ENCODE measurements around the gene GAN.
"Not testable (repeated sequence)": the region's sequence is repeated elsewhere in the genome, so short reads cannot be mapped to it uniquely, and the experiment has no call there.

Gene GAN

DNA sequence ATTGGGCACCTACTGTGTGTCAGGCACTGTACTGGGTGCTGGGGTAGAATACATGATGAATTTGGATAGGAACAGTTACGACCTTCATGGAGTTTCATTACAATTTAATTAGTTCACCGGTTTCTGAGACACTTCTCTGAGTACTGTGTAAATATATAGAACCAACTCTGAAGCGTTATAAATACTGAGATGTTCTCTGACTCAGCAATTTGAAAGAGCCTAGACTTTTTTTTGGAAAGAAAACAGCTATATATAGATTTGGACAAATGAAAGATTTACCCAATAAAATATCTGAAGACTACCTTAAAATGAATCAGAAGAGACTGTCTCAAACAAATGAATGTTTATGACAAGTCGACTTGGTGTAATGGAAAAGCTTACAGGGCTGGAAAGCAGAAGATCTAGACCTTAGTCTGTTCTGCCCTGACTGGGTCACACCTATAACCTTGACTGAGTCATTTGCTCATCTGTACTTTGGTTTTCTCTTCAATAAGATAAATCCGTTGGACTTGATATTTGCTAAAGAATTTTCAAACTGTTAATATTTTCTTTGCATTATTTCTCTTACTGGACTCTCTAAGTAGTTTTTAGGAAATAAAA is 4.6 kb upstream of the GAN start:
- DNase-seq: no peak

- DNase-seq: no peak
These were observed 3.0 kb upstream of the GAN start for GRCh38 chr16:81311762-81312161.

DNA sequence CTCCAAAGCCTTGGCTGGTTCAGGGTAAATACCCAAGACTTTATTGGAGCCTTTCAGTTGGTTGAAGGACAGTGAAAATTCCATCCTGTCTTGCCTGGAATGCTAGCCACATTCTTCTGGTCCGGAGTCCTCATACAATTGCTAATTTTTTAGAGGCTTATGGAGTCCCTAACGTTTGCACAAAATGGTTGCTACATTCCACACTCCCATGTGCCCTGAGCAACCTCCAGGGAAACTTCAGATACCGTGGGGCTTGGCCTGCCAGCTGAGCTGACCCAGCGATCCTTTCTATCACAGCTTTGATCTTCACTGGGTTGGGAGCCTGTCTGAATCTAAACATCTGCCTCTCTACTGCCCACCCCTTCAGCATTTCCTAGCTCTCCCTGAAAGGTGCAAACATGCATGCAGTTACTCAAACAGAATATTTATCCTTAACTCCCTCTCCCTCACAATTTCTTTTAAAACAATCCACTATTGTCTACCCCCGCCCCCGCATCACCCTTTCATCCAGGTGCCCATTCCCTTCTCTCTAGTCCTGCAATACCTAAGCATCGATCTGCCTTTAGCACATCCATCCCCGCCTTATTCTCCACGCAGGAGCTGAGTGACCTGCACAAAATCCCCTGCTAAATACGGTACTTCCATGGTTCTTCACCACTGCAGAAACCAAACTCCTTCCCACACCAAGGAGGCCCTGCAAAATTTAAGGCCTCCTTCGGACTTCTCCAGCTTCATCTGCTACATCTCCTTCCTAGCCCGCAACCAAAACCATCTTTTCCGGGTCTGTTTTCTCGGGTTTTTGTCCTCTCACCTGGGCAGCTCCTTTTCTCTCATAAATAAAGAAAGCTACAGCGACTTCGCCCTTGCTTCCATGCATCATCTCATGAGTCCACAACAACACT is 810 bp upstream of the GAN start:
- no peak for DNase-seq

GRCh38 chr16:81315271-81316175 is 761 bp downstream of the GAN start:
- peak; percentile 2 for DNase-seq

DNA sequence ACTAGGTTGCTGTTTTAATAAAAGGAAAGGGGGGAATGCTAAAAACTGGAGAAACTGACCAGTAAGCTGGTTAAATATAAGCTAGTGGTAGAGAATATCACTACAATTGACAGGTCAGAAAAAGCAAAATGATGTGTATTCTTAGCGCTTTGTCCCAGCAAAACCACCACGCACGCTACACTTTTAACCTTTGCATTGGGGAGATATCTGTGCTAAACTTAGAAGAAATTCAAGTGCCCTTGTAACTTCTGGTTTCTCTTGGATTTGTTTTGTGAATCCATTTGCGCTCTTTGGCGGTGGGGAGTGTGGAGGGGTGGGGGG is 1.4 kb downstream of the GAN start:
- no peak for DNase-seq

GRCh38 chr16:81318711-81319110 is 3.9 kb downstream of the GAN start:
- DNase-seq: no peak

- no peak for DNase-seq
These were observed 4.6 kb downstream of the GAN start for GRCh38 chr16:81319221-81319912.

DNA sequence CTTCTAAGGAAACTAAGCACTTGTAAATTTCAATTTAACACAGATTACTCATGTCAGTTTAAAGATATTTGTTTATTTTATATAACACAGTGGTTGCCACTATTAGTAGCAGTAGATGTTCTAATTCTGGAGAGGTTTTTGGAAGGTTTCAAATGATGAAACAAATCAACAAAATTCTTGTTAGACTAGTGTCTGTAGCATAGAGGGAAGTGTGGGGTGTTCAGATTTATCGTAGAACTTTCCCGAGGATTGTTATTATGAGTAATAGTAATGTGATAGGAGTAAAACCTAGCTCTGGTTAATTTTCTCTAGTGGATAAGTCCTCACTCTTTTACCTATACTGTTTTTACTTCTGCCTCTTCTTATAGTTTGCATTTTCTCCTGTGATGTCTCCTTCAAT is 6.3 kb downstream of the GAN start:
- DNase-seq: no peak

DNA sequence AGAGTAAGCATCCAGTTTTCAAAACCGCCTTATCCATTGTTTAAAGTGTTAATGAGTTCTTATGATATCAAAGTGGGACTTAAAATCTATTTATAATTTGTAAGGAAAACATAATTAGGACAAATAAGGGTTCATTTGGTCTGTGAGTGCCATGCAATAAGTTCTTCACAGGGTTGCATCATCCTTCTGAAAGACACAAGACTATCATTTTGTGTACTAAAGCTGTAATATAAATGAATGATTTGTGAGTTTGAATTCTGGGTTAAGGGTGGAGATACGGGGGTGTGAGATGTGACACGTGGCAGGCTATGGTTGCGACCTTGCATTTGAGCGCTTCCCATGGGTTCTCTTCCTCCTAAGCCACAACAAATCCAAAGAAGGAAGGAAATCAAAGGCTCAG is 6.8 kb downstream of the GAN start:
- no peak for DNase-seq

DNA sequence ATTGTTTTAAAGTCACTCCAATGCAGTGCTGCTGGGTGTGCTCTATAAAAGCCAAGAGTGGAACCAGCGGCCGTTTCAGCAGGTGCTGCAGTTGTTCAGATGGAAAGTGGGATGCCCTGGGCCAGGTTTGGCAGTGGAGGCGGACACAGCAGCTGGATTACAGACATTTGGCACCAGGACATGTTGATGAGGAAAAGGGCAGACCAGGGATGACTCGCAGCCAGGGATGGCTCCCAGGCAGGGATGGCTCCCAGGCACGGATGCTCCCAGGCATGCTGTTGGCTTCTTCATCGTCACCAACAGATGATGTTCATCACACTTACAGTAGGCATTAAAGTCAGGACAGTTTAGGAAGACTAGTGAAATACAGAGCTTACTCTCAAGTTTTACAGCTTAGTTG is 10.0 kb downstream of the GAN start:
- DNase-seq: no peak

- no peak for DNase-seq
These were observed 12.2 kb downstream of the GAN start for GRCh38 chr16:81327011-81327410.

- no peak for DNase-seq
These were observed 12.9 kb downstream of the GAN start for GRCh38 chr16:81327447-81328196.

- no peak for DNase-seq
These were observed 15.2 kb downstream of the GAN start for GRCh38 chr16:81329947-81330346.

DNA sequence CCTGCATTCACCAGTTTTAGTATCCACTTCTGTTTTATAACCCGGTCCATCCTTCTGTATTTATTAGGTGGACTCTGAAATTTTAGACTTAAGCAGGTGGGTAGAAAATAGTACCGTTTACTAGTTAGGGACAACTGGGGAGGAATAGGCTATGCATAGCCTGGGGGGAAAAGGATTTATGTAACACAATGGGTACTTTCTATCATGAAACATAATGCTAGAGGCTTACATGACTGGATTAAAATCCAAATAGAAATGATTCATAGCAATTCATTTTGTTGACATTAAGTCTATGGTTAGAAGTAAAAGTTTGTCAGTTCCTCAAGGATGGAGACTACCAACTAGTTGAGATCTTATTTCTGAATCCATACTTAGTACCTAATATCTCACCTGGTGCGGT is 18.6 kb downstream of the GAN start:
- DNase-seq: no peak

GRCh38 chr16:81335669-81336068 is 20.9 kb downstream of the GAN start:
- no peak for DNase-seq

- DNase-seq: no peak
These were observed 22.3 kb downstream of the GAN start for GRCh38 chr16:81337097-81337496.

GRCh38 chr16:81345172-81345571 is 30.4 kb downstream of the GAN start:
- DNase-seq: not testable (repeated sequence)

DNA sequence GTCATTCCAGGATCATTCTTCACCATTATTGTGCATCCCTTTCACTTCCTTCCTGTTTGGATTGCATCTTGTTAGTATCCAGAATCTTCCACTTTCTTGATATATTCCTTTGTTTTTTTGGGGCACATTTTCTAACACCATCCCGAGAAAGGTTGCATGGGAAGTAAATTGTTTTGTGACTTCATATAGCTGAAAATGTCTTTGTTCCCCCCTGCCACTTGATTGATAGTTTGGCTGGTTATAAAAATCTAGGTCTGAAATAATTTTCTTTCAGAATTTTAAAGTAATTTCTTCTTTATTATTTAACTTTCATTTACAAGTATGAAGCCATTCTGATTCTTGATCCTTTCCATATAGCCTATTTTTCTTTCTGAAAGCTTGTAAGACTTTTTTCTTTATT is 32.7 kb downstream of the GAN start:
- DNase-seq: no peak

DNA sequence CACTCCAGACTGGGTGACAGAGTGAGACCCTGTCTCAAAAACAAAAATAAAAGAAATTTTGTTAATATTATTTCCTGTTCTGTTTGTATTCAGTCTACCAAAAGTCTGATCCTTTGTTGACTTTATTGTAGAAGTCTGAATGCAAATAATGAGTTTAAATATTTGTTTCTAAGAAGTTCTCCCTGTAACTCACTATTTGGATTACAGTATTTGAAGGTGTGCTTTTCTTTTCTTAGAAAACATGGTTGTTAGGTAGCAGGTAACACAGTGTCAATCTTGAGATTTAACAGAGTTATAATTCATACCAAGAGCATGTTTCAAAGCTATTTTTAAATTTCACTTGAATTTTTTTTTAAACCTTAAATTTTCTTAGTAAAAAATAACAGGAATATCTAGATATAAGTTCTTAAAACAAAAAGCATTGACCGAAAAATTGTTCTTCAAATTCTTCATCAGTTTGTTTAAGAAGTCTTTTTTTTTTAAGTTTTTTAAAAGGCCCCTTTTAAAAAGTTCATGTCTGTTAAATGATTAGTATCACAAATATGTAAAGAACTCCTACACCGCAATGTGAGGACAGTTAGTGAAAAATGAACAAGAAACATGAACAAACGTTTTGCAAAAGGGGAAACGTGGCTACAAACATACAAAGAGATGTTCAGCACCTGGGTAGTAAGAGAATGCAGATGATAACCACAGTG is 35.0 kb downstream of the GAN start:
- no peak for DNase-seq

DNA sequence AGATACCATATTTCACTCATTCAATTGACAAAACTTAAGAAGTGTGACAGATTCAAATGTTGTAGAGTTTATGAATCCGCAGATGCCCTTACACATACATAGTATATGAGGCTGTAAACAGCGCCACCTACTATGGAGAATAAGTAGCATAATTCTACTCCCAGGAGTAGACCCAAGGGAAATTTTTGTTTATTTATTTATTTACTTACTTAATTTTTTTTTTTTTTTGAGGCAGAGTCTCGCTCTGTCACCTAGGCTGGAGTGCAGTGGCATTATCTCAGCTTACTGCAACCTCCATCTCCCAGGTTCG is 35.5 kb downstream of the GAN start:
- DNase-seq: no peak

DNA sequence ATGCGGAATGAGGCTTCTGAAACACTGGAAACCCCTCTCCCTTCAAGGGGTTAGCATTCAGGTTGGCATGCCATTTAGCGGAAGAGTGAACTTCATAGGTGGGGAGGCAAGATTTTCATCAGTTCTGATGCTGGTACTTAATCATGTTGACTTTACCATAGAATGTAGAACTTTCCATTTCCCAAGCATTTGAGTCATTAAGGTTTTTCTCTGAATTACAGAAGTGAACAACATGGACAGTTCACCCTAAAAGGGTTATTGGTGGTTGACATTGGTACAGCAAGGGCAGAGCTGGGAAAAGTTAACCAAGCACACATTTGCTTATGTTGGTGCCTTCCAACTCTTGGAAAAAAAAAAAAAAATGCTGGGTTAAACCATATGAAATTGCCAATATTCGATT is 39.1 kb downstream of the GAN start:
- DNase-seq: no peak

DNA sequence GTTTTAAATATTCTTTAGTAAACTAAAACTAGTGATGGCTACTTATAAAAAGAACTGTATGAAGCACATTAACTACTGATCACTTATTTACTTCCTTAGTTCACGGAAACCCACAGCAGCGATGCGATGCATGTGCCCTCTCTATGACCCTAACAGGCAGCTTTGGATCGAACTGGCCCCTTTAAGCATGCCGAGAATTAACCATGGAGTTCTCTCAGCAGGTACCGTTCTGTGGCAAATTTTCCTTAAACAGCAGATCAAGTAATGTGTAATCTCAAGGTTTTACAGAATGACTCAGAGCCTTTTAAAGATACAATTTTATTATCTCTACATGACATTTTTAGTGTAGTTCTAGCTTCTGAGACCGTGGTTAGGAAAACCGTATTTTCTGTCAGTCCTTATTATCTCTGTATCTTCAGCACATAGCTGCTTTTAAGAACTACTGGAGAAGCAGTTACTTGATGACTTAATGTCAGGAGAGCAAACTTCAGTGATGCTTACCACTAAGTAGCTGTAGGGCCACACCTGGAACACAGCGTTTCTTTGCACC is 43.0 kb downstream of the GAN start:
- no peak for DNase-seq

Data from DMS79 treated with DMSO at 0.1 percent for 48 hours (cell line).